HG03097 (cell line): ENCODE results near the gene WEE2.
"Not testable (repeated sequence)": the region's sequence is repeated elsewhere in the genome, so short reads cannot be mapped to it uniquely, and the experiment has no call there.

Source experiments
- ATAC-seq: cut with Tn5 transposase; IDR thresholded peaks from one replicate; pipeline ENCODE4 v1.9.1; 2021; ENCODE audit not compliant: unreplicated experiment, low FRiP score

WEE2 gene

GRCh38 chr7:141770083-141770583 lies 62.0 kb downstream of the WEE2 start:
- ATAC-seq, result not testable (repeated sequence)

- ATAC-seq, result no peak
Observed at GRCh38 chr7:141776374-141776773, 68.2 kb downstream of the WEE2 start, which contains the start of gene TAS2R4. TSS of gene TAS2R4 (plus strand) at chr7:141776674. CDS start at chr7:141778489, 1,815 bp downstream.
